Body of pancreas (tissue), 4 donors: ENCODE data around the gene FUT2. TPM values are rescaled to one million over a fixed set of nuclear protein-coding genes. Genes with fewer than 3 reads are reported as not detected.

Experiments used
- ATAC-seq: fragments of 150-250 bp; one replicate; pipeline ENCODE4 v1.9.1; 2016
- DNase-seq, 4 donors: peaks; one replicate each; pipeline ENCODE4 v3.0.0-alpha.2; 2019
- H3K27ac ChIP-seq, 4 donors: fragments of 200-600 bp; sonication (generic); 1 replicate in 3 of 4; 2 replicates in 1 of 4; pipeline versions ENCODE4 v1.5.1 to v1.6.1; 2016 to 2019; ENCODE audit warnings: mild to moderate bottlenecking in 1 of 4, mixed read lengths in 1 of 4, moderate library complexity in 1 of 4
- H3K27me3 ChIP-seq, 2 donors: fragments of 200-600 bp; sonication (generic); one replicate each; pipeline ENCODE4 v1.6.0; 2016; ENCODE audit warnings: mild to moderate bottlenecking in 1 of 2
- H3K36me3 ChIP-seq, 2 donors: fragments of 200-600 bp; sonication (generic); replicated peaks in 1 of 2; 2 replicates each; pipeline ENCODE4 v1.5.1; 2016; ENCODE audit warnings: low read depth in 2 of 2; ENCODE audit not compliant: insufficient read depth in 1 of 2
- H3K4me1 ChIP-seq: fragments of 200-600 bp; sonication (generic); one replicate; pipeline ENCODE4 v1.6.0; 2016
- H3K4me3 ChIP-seq, 2 donors: fragments of 200-600 bp; sonication (generic); 1 replicate in 1 of 2; 2 replicates in 1 of 2; pipeline ENCODE4 v1.5.1; 2016 to 2019
- H3K9me3 ChIP-seq, 3 donors: fragments of 200-600 bp; sonication (generic); 1 replicate in 2 of 3; 2 replicates in 1 of 3; pipeline ENCODE4 v1.5.1; 2016
- POLR2A ChIP-seq, 3 donors: fragments of 450-650 bp; IDR thresholded peaks; one replicate each; pipeline ENCODE4 v1.6.1; 2016; ENCODE audit warnings: antibody characterized with exemption in 3 of 3, mild to moderate bottlenecking in 2 of 3
- WGBS, 2 donors: methylation state at CpG; one replicate each; pipeline ENCODE4 v1.1.5; 2017; 5-methylcytosine and 5-hydroxymethylcytosine counted together
- intact Hi-C: fragments of 100-400 bp; cut with DNase I; formaldehyde crosslinking; loops from one replicate; pipeline ENCODE4 v1.15.1; 2023
- total RNA-seq, 2 donors: library from RNA; depleted of rRNA; stranded (reverse); fragments of >200 nt; gene quantifications; one replicate each; pipeline ENCODE4 v1.1.0, GENCODE V29; 2016
- TF ChIP-seq, protein P1 (sequence below), 7 experiments: fragments of 450-650 bp in 4 of 7; fragments of 200-600 bp in 3 of 7; sonication (generic) in 3 of 7; IDR thresholded peaks; one replicate each; pipeline ENCODE4 v1.5.1; 2016 to 2019; ENCODE audit warnings: antibody characterized with exemption in 7 of 7

Gene FUT2
- total RNA-seq, 2 donors from 2014 or later, result 2.0 to 3.4 TPM

GRCh38 chr19:48713041-48713863 is 17.5 kb downstream of the FUT2 start:
- Histone ChIP-seq H3K4me3 (peak overlapping the region; percentile 2 to 48), H3K9me3 (no peaks in the 10 kb centered on the region), H3K36me3 (no peaks in the 10 kb centered on the region), H3K27me3 (no peaks in the 10 kb centered on the region), H3K4me1 (peaks cover 34% of the 10 kb centered on the region), H3K27ac (peak overlapping the region in 3 of 4 donors; percentile 8 to 84 (median 72))
- TF ChIP-seq POLR2A (IDR thresholded peaks at IDR 0.05), result no peak
- TF ChIP-seq, protein P1, sequence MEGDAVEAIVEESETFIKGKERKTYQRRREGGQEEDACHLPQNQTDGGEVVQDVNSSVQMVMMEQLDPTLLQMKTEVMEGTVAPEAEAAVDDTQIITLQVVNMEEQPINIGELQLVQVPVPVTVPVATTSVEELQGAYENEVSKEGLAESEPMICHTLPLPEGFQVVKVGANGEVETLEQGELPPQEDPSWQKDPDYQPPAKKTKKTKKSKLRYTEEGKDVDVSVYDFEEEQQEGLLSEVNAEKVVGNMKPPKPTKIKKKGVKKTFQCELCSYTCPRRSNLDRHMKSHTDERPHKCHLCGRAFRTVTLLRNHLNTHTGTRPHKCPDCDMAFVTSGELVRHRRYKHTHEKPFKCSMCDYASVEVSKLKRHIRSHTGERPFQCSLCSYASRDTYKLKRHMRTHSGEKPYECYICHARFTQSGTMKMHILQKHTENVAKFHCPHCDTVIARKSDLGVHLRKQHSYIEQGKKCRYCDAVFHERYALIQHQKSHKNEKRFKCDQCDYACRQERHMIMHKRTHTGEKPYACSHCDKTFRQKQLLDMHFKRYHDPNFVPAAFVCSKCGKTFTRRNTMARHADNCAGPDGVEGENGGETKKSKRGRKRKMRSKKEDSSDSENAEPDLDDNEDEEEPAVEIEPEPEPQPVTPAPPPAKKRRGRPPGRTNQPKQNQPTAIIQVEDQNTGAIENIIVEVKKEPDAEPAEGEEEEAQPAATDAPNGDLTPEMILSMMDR (IDR thresholded peaks at IDR 0.05), result peak in 1 of 7 experiments; percentile 8
- peak in 1 of 4 donors; percentile 22 for DNase-seq
- intact Hi-C loops, result no loop called here
- ATAC-seq, result no peak
- whole genome bisulfite sequencing, 2 donors, result 21 to 24% methylated on average over 21 to 23 of the region's 25 CpGs

- ATAC-seq (peak; percentile 95), DNase-seq (peak; percentile 99)
- Histone ChIP-seq H3K9me3 (no peaks in the 10 kb centered on the region), H3K36me3 (no peaks in the 10 kb centered on the region), H3K27ac (peak overlapping the region; percentile 11 to 86 (median 78)), H3K27me3 (no peaks in the 10 kb centered on the region), H3K4me1 (peaks cover 34% of the 10 kb centered on the region), H3K4me3 (peak overlapping the region; percentile 2 to 48)
- peak in 2 of 3 donors; percentile 41 to 45 for TF ChIP-seq POLR2A (IDR thresholded peaks at IDR 0.05)
- TF ChIP-seq, protein P1 (IDR thresholded peaks at IDR 0.05), result peak in 1 of 7 experiments; percentile 23
- 0 to 1% methylated on average over 28 to 61 of the region's 67 CpGs for WGBS, 2 donors
- intact Hi-C loops, result no loop called here
Observed at GRCh38 chr19:48713864-48714755, 18.3 kb downstream of the FUT2 start.

GRCh38 chr19:48714759-48715675 is 19.2 kb downstream of the FUT2 start:
- intact Hi-C loops, result no loop called here
- Histone ChIP-seq H3K36me3 (no peaks in the 10 kb centered on the region), H3K4me3 (peak overlapping the region in 1 of 2 donors; percentile 8), H3K27me3 (no peaks in the 10 kb centered on the region), H3K9me3 (no peaks in the 10 kb centered on the region), H3K4me1 (peaks cover 39% of the 10 kb centered on the region), H3K27ac (peak overlapping the region; percentile 11 to 86 (median 78))
- ATAC-seq (no peak), DNase-seq (peak in 1 of 4 donors; percentile 26)
- WGBS, 2 donors, result 37 to 46% methylated on average over 18 to 24 of the region's 26 CpGs
- TF ChIP-seq, protein P1 (IDR thresholded peaks at IDR 0.05), result no peak
- TF ChIP-seq POLR2A (IDR thresholded peaks at IDR 0.05), result peak in 1 of 3 donors; percentile 13

GRCh38 chr19:48715681-48716171 is 20.0 kb downstream of the FUT2 start:
- intact Hi-C loops, result no loop called here
- Histone ChIP-seq H3K4me3 (no peak overlapping the region), H3K36me3 (no peaks in the 10 kb centered on the region), H3K27ac (no peak overlapping the region), H3K9me3 (no peaks in the 10 kb centered on the region), H3K4me1 (peaks cover 43% of the 10 kb centered on the region), H3K27me3 (no peaks in the 10 kb centered on the region)
- ATAC-seq (no peak), DNase-seq (no peak)
- whole genome bisulfite sequencing, 2 donors, result 83% methylated on average over 15 to 19 of the region's 19 CpGs
- no peak for TF ChIP-seq POLR2A (IDR thresholded peaks at IDR 0.05)
- TF ChIP-seq, protein P1 (IDR thresholded peaks at IDR 0.05), result no peak
